ENCODE results near the gene DTNA. TPM values are rescaled to one million over a fixed set of nuclear protein-coding genes. Genes with fewer than 3 reads are reported as not detected.

DTNA gene
- total RNA-seq, 1 donor, result 22.0 TPM

- no peak overlapping the region for H3K4me3 ChIP-seq (ENCODE audit: low read depth, low read length)
- no peak for TF ChIP-seq CTCF (IDR thresholded peaks at IDR 0.05; ENCODE audit: insufficient read depth, low read length)
- DNase-seq (ENCODE audit: low read depth), result no peak
Observed at GRCh38 chr18:34871435-34871834, 161.3 kb downstream of the DTNA start.

GRCh38 chr18:34872066-34872465 lies 162.0 kb downstream of the DTNA start:
- no peak for DNase-seq (ENCODE audit: low read depth)
- TF ChIP-seq CTCF (IDR thresholded peaks at IDR 0.05; ENCODE audit: insufficient read depth, low read length), result no peak
- H3K4me3 ChIP-seq (ENCODE audit: low read depth, low read length), result no peak overlapping the region

GRCh38 chr18:34873986-34874580 lies 164.0 kb downstream of the DTNA start:
- no peak overlapping the region for H3K4me3 ChIP-seq (ENCODE audit: low read depth, low read length)
- no peak for TF ChIP-seq CTCF (IDR thresholded peaks at IDR 0.05; ENCODE audit: insufficient read depth, low read length)
- no peak for DNase-seq (ENCODE audit: low read depth)

GRCh38 chr18:34875150-34875549 lies 165.1 kb downstream of the DTNA start:
- DNase-seq (ENCODE audit: low read depth), result no peak
- TF ChIP-seq CTCF (IDR thresholded peaks at IDR 0.05; ENCODE audit: insufficient read depth, low read length), result no peak
- H3K4me3 ChIP-seq (ENCODE audit: low read depth, low read length), result no peak overlapping the region

GRCh38 chr18:34880403-34880802 lies 170.3 kb downstream of the DTNA start:
- no peak for TF ChIP-seq CTCF (IDR thresholded peaks at IDR 0.05; ENCODE audit: insufficient read depth, low read length)
- peak; percentile 4 for DNase-seq (ENCODE audit: low read depth)
- no peak overlapping the region for H3K4me3 ChIP-seq (ENCODE audit: low read depth, low read length)

- DNase-seq (ENCODE audit: low read depth), result peak; percentile 30
- H3K4me3 ChIP-seq (ENCODE audit: low read depth, low read length), result no peak overlapping the region
- peak; percentile 15 for TF ChIP-seq CTCF (IDR thresholded peaks at IDR 0.05; ENCODE audit: insufficient read depth, low read length)
Observed at GRCh38 chr18:34880882-34881834, 171.1 kb downstream of the DTNA start.

Data from fibroblast of the aortic adventitia (primary cell).